HCT116 (cell line): ENCODE results near the gene KRT77. TPM values are rescaled to one million over a fixed set of nuclear protein-coding genes. Genes with fewer than 3 reads are reported as not detected.

Experiments used
- ATAC-seq: fragments of 200-7000 bp; cut with Tn5 transposase; 2 replicates; pipeline ENCODE4 v1.9.1; 2020; ENCODE audit warnings: mild to moderate bottlenecking, moderate library complexity
- BruUV-seq: library from RNA; stranded (reverse); fragments of 400-500 nt; replicated peaks from 2 replicates; lab custom pipeline; 2021; lab: Mats Ljungman, UMichigan
- CTCF ChIA-PET: fragments of 300-600 bp; sonication (Branson Sonifier 250); formaldehyde crosslinking; loops from one replicate; lab custom pipeline; 2021; ENCODE audit warnings: antibody characterized with exemption; lab: Charles Lee
- POLR2A ChIA-PET: fragments of 300-600, 350-600 bp; sonication (Branson Sonifier 250); formaldehyde crosslinking; loops from one replicate; lab custom pipeline; 2021; ENCODE audit warnings: antibody characterized with exemption; lab: Charles Lee
- RAD21 ChIA-PET, 2 experiments: fragments of 300-600 bp; sonication (Branson Sonifier 250); formaldehyde crosslinking; loops; one replicate each; lab custom pipeline; 2023; ENCODE audit warnings: low total read pairs in 2 of 2; ENCODE audit not compliant: uncharacterized antibody in 2 of 2, unreplicated experiment in 2 of 2, low non-redundant PET in 1 of 2; lab: Charles Lee
- DNase-seq: peaks from one replicate; pipeline ENCODE4 v3.0.0-alpha.2; 2010; ENCODE audit warnings: low read depth, low spot score
- H2AFZ ChIP-seq: fragments of 200-600 bp; shearing (Covaris generic), sonication (generic); 2 replicates; pipeline ENCODE4 v1.6.1; 2017; ENCODE audit warnings: low read depth, mixed run types, mixed read lengths, antibody characterized with exemption, low read length; ENCODE audit not compliant: poor library complexity, severe bottlenecking
- H3K27ac ChIP-seq: 2 replicates; pipeline ENCODE4 v1.5.1; 2012; ENCODE audit warnings: low read depth, low read length
- H3K27me3 ChIP-seq: fragments of 200-600 bp; sonication (generic); 2 replicates; pipeline ENCODE4 v1.6.1; 2016; ENCODE audit warnings: mixed run types, low read length, mixed read lengths; ENCODE audit not compliant: insufficient read depth
- H3K36me3 ChIP-seq, 2 experiments: fragments of 200-500 bp in 1 of 2; fragments of 200-600 bp in 1 of 2; sonication (Bioruptor generic) in 1 of 2; sonication (generic) in 1 of 2; 2 replicates each; pipeline versions ENCODE4 v1.5.1 to v1.6.1; 2014 to 2016; ENCODE audit warnings: low read length in 2 of 2, inconsistent platforms in 1 of 2, mixed read lengths in 1 of 2, mixed run types in 1 of 2; ENCODE audit not compliant: insufficient read depth in 2 of 2, control insufficient read depth in 1 of 2
- H3K4me1 ChIP-seq, 2 experiments: fragments of 200-600 bp in 1 of 2; sonication (generic) in 1 of 2; 2 replicates each; pipeline versions ENCODE4 v1.5.1 to v1.6.1; 2012 to 2017; ENCODE audit warnings: low read length in 2 of 2, inconsistent platforms in 1 of 2, mild to moderate bottlenecking in 1 of 2, mixed read lengths in 1 of 2, mixed run types in 1 of 2, moderate library complexity in 1 of 2; ENCODE audit not compliant: insufficient read depth in 2 of 2, control insufficient read depth in 1 of 2
- H3K4me2 ChIP-seq: fragments of 200-600 bp; sonication (generic); 2 replicates; pipeline ENCODE4 v1.6.1; 2017; ENCODE audit warnings: mixed run types, low read length, mixed read lengths
- H3K4me3 ChIP-seq, 2 experiments: fragments of 200-600 bp in 1 of 2; sonication (generic) in 1 of 2; replicated peaks in 1 of 2; 2 replicates each; pipeline ENCODE4 v1.5.1; 2011 to 2016; ENCODE audit warnings: low read length in 2 of 2, control low read depth in 1 of 2, low read depth in 1 of 2, mild to moderate bottlenecking in 1 of 2, mixed read lengths in 1 of 2, mixed run types in 1 of 2
- H3K79me2 ChIP-seq: fragments of 200-600 bp; sonication (generic); 2 replicates; pipeline ENCODE4 v1.6.1; 2017; ENCODE audit warnings: mild to moderate bottlenecking, mixed run types, low read length, moderate library complexity, mixed read lengths; ENCODE audit not compliant: insufficient read depth
- H3K9ac ChIP-seq: fragments of 200-600 bp; sonication (generic); 2 replicates; pipeline ENCODE4 v1.6.1; 2016; ENCODE audit warnings: low read length, mixed read lengths
- H3K9me2 ChIP-seq: fragments of 200-600 bp; sonication (generic), shearing (Covaris generic); 2 replicates; pipeline ENCODE4 v1.6.1; 2017; ENCODE audit warnings: mixed run types, mild to moderate bottlenecking, moderate library complexity; ENCODE audit not compliant: insufficient read depth
- H3K9me3 ChIP-seq, 2 experiments: fragments of 200-500 bp in 1 of 2; fragments of 200-600 bp in 1 of 2; sonication (Bioruptor generic) in 1 of 2; sonication (generic) in 1 of 2; 2 replicates each; pipeline ENCODE4 v1.6.1; 2014 to 2017; ENCODE audit warnings: low read length in 2 of 2, mixed read lengths in 2 of 2, inconsistent platforms in 1 of 2, low read depth in 1 of 2, mild to moderate bottlenecking in 1 of 2, mixed run types in 1 of 2, moderate library complexity in 1 of 2; ENCODE audit not compliant: control insufficient read depth in 1 of 2, insufficient read depth in 1 of 2
- H4K20me1 ChIP-seq: fragments of 200-600 bp; sonication (generic), shearing (Covaris generic); 2 replicates; pipeline ENCODE4 v1.6.1; 2017; ENCODE audit warnings: mixed run types, mild to moderate bottlenecking, moderate library complexity; ENCODE audit not compliant: insufficient read depth
- CBX3 ChIP-seq: IDR thresholded peaks from 2 replicates; pipeline ENCODE4 v1.6.1; 2012; ENCODE audit warnings: low read depth
- EGR1 ChIP-seq: IDR thresholded peaks from 2 replicates; pipeline ENCODE4 v1.6.1; 2012; ENCODE audit warnings: low read depth
- ELF1 ChIP-seq: IDR thresholded peaks from 2 replicates; pipeline ENCODE4 v1.6.1; 2012; ENCODE audit warnings: low read depth, borderline replicate concordance
- EZH2 ChIP-seq: fragments of 200-600 bp; sonication (generic); IDR thresholded peaks from 2 replicates; pipeline ENCODE4 v1.6.1; 2017; ENCODE audit warnings: antibody characterized with exemption, mixed run types
- EZH2phosphoT487 ChIP-seq: fragments of 200-600 bp; IDR thresholded peaks from 2 replicates; pipeline ENCODE4 v1.6.1; 2018; ENCODE audit warnings: antibody characterized with exemption, borderline replicate concordance
- JUND ChIP-seq: IDR thresholded peaks from 2 replicates; pipeline ENCODE4 v1.6.1; 2012
- MAX ChIP-seq: IDR thresholded peaks from 2 replicates; pipeline ENCODE4 v1.6.1; 2012
- POLR2A ChIP-seq: IDR thresholded peaks from 2 replicates; pipeline ENCODE4 v1.7.0; 2011; ENCODE audit warnings: borderline replicate concordance; ENCODE audit not compliant: insufficient read depth, insufficient read length; ENCODE audit errors: extremely low read depth
- POLR2AphosphoS5 ChIP-seq: IDR thresholded peaks from 2 replicates; pipeline ENCODE4 v1.6.1; 2011; ENCODE audit warnings: mild to moderate bottlenecking, low read depth, low read length, moderate library complexity
- REST ChIP-seq: IDR thresholded peaks from 2 replicates; pipeline ENCODE4 v1.6.1; 2012; ENCODE audit warnings: low read depth
- SIN3A ChIP-seq: IDR thresholded peaks from 2 replicates; pipeline ENCODE4 v1.6.1; 2012; ENCODE audit warnings: low read depth
- ZNF274 ChIP-seq: fragments of 200-500 bp; sonication (Bioruptor generic); IDR thresholded peaks from 2 replicates; pipeline ENCODE4 v1.6.1; 2014; ENCODE audit warnings: mild to moderate bottlenecking, low read depth, low read length, inconsistent platforms
- intact Hi-C: fragments of 100-400 bp; cut with micrococcal nuclease; formaldehyde crosslinking; loops from 2 replicates; pipeline ENCODE4 v1.10.0; 2022
- total RNA-seq: library from RNA; stranded (reverse); gene quantifications from one replicate; pipeline ENCODE4 v1.2.1, GENCODE V29; 2021; ENCODE audit not compliant: unreplicated experiment

KRT77 gene
- total RNA-seq, 1 experiment from 2014 or later = not detected

- DNase-seq = no peak
- no peak overlapping the region for H3K4me3 ChIP-seq
- no peaks in the 10 kb centered on the region for H3K36me3 ChIP-seq
- POLR2A ChIA-PET = no interaction called here
- TF ChIP-seq EGR1 = no peak
- TF ChIP-seq ZNF274 = no peak
- no peak for TF ChIP-seq POLR2AphosphoS5
- TF ChIP-seq JUND = no peak
- TF ChIP-seq POLR2A = no peak
- TF ChIP-seq, all 23 proteins: peak for 0
- no peak overlapping the region for H3K4me2 ChIP-seq
- peaks cover 6% of the 10 kb centered on the region; the same call in 1 of the 2 replicates for H3K27me3 ChIP-seq
- no peaks in the 10 kb centered on the region for H3K9me3 ChIP-seq
- no peaks in the 10 kb centered on the region for H4K20me1 ChIP-seq
- H3K79me2 ChIP-seq = no peaks in the 10 kb centered on the region
- no peaks in the 10 kb centered on the region for H3K9me2 ChIP-seq
- H3K27ac ChIP-seq = no peak overlapping the region
- no TSS peak for BruUV-seq
- no peak for ATAC-seq
- ChIA-PET CTCF (no interaction called here), RAD21 (no interaction called here)
- intact Hi-C loops = no loop called here
- H2AFZ ChIP-seq = no peak overlapping the region
- H3K9ac ChIP-seq = no peak overlapping the region
- no peaks in the 10 kb centered on the region for H3K4me1 ChIP-seq
Observed at GRCh38 chr12:52645982-52646381, 57.3 kb downstream of the KRT77 start.

- POLR2A ChIA-PET = no interaction called here
- RAD21 ChIA-PET = no interaction called here
- Histone ChIP-seq H2AFZ (no peak overlapping the region), H3K36me3 (no peaks in the 10 kb centered on the region), H3K4me3 (no peak overlapping the region), H3K9ac (no peak overlapping the region), H3K9me2 (no peaks in the 10 kb centered on the region), H3K4me2 (no peak overlapping the region), H4K20me1 (no peaks in the 10 kb centered on the region), H3K4me1 (no peaks in the 10 kb centered on the region), H3K9me3 (no peaks in the 10 kb centered on the region), H3K79me2 (no peaks in the 10 kb centered on the region), H3K27ac (no peak overlapping the region), H3K27me3 (peaks cover 6% of the 10 kb centered on the region; the same call in 1 of the 2 replicates)
- BruUV-seq = no TSS peak
- intact Hi-C loops = no loop called here
- ATAC-seq = no peak
- no peak for DNase-seq
- no peak for TF ChIP-seq REST
- TF ChIP-seq SIN3A = no peak
- TF ChIP-seq ZNF274 = no peak
- no peak for TF ChIP-seq EZH2phosphoT487
- TF ChIP-seq POLR2AphosphoS5 = no peak
- no peak for TF ChIP-seq MAX
- no peak for TF ChIP-seq CBX3
- no peak for TF ChIP-seq ELF1
- no peak for TF ChIP-seq EZH2
- CTCF ChIA-PET = no interaction called here
Observed at GRCh38 chr12:52645120-52645761, 58.1 kb downstream of the KRT77 start.
